Esophagus squamous epithelium (tissue), 4 donors: ENCODE data around the gene ZNF750.

Experiments used
- POLR2A ChIP-seq, 4 donors: fragments of 450-650 bp; IDR thresholded peaks; one replicate each; pipeline ENCODE4 v1.6.1; 2017; ENCODE audit warnings: antibody characterized with exemption in 4 of 4, mild to moderate bottlenecking in 4 of 4, moderate library complexity in 3 of 4
- TF ChIP-seq, protein P1 (sequence below), 6 experiments: fragments of 450-650 bp in 4 of 6; fragments of 200-600 bp in 2 of 6; sonication (generic) in 2 of 6; IDR thresholded peaks; one replicate each; pipeline ENCODE4 v1.5.1; 2016 to 2019; ENCODE audit warnings: antibody characterized with exemption in 6 of 6, mild to moderate bottlenecking in 4 of 6, moderate library complexity in 4 of 6

DNA sequence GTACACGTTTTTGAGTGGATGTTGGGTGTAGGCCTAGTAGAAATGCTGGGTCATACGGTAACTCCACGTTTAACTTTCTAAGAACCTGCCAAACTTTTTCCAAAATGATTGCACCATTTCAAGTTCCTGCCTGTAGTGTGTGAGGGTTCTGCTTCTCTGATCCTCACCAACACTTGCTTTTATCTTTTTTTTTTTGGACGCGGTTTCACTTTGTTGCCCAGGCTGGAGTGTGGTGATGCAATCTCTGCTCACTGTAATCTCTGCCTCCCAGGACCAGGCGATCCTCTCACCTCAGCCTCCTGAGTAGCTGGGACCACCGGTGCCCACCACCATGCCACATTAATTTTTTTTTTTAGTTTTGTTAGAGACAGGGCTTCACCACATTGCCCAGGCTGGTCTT, 23.5 kb downstream of the ZNF750 start:
- TF ChIP-seq, protein P1, sequence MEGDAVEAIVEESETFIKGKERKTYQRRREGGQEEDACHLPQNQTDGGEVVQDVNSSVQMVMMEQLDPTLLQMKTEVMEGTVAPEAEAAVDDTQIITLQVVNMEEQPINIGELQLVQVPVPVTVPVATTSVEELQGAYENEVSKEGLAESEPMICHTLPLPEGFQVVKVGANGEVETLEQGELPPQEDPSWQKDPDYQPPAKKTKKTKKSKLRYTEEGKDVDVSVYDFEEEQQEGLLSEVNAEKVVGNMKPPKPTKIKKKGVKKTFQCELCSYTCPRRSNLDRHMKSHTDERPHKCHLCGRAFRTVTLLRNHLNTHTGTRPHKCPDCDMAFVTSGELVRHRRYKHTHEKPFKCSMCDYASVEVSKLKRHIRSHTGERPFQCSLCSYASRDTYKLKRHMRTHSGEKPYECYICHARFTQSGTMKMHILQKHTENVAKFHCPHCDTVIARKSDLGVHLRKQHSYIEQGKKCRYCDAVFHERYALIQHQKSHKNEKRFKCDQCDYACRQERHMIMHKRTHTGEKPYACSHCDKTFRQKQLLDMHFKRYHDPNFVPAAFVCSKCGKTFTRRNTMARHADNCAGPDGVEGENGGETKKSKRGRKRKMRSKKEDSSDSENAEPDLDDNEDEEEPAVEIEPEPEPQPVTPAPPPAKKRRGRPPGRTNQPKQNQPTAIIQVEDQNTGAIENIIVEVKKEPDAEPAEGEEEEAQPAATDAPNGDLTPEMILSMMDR (IDR thresholded peaks at IDR 0.05): no peak
- no peak for TF ChIP-seq POLR2A (IDR thresholded peaks at IDR 0.05)
